Nucleus accumbens (tissue), 56 donors: ENCODE results near the gene PILRA.
A peak's percentile ranks its signal among the peaks of the same experiment; 100 is the strongest.
"Not testable (repeated sequence)": the region's sequence is repeated elsewhere in the genome, so short reads cannot be mapped to it uniquely, and the experiment has no call there.

ENCODE experiments used
- DNase-seq, 56 donors: peaks; one replicate each; lab custom pipeline; 2025; lab: John Stamatoyannopoulos, UW

PILRA gene

DNA sequence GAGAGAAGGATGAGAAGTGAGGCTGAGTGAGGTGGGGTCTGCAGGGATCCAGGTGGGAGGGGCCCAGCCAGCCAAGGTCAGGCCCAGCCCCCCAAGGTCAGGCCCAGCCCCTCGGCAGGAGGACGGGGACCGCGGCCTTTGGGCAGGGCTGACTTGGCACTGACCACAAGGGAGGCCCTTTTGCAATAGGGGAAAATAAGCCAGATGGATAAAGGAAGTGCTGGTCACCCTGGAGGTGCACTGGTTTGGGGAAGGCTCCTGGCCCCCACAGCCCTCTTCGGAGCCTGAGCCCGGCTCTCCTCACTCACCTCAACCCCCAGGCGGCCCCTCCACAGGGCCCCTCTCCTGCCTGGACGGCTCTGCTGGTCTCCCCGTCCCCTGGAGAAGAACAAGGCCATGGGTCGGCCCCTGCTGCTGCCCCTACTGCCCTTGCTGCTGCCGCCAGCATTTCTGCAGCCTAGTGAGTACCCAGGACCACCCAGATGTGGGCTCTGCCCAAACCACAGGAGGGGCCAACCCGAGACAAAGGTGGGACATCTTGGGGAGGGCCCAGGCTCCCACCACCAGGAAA lies at the start of gene PILRA:
Gene PILRA, plus strand, starts transcription at position 227 of the 571 bp plus-strand sequence. Its CDS starts 170 bp downstream, at position 397.
- DNase-seq = peak in 1 of 56 donors; percentile 30

DNA sequence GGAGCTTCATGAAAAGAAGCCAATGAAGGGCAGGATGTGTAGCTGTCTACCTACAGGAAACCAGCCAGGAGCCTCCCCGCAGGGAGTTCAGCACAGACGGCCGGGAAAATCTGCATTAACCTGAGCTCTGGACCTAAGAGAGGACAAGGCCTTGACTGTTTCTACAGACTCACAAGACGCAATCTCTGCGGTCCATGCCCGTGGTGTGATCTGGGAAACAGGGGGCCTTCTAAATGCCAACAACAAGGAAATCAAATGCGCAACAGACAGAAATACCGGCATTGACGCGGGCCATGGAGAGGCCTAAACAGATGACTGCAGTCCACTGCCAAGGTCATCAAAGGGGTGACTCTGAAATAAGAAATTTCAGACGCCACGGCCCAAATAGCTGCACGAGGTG lies 49.1 kb upstream of the PILRA start:
- not testable (repeated sequence) for DNase-seq

DNA sequence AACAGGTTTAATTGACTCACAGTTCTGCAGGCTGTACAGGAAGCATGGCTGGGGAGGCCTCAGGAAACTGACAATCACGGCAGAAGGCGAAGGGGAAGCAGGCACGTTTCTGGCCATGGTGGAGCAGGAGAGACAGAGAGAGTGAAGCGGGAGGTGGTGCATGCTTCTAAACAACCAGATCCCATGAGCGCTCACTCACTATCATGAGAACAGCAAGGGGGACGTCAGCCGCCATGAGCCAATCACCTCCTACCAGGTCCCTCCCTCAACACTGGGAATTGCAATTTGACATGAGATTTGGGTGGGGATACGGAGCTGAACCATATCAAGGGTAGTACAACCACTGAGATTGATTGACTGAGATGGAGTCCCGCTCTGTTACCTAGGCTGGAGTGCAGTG lies 47.6 kb upstream of the PILRA start:
- DNase-seq = not testable (repeated sequence)

DNA sequence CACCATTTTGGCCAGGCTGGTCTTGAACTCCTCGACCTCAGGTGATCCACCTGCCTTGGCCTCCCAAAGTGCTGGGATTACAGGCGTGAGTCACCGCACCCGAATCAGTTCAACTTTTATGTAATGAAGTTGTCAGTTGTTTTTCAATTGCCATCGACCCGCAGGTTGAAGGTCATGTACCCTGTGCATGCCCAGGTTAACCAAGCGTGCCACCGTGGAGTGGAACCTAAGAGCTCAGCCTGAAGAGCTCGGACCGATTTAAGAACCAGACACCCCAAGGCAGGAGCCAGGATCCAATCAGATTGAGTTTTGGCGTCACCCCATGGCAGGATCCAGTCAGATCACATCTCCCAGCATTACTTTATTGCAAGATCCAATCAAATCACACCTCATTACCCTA lies 46.4 kb upstream of the PILRA start:
- DNase-seq = not testable (repeated sequence)

DNA sequence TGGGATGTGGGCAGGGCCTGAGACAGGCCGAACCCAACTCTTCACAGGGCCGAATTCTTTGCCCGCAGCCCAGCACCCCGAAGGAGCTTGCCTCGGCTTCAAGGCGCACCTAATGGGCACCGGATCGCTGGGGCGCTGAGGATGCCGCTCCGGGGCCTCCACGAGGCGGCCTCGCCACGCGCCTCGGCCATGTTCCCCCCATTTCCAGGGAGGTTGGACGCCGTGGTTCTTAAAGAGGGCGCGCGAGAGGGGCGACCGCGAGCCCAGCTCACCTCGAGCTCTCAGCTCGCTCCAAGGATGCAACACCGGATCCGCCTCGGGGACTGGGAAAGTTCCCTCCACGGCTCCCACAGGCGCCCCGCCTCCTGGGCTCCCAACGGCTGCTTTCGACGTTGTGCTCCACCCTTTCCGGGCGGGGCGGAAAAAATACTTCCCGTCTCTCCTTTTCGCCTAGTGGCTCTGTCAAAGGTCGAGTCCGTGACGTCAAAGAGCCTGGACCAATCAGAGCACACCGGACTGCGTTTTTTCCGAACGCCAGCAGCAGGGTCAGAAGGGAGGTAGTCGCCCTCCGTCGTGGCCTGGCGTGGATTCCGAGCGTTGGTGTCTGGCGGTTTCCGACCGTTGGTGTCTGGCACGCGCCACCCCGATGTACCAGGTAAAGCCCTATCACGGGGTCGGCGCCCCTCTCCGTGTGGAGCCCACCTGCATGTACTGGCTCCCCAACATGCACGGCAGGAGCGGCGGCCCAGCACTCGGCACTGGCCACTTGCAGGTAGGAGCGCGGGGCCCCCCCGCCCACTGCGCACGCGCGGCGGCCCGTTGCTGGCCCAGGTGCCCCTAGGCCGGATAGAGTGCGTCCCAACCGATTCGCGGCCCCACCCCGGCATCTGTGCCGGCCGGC lies 37.5 kb upstream of the PILRA start:
- peak; percentile 54 to 98 (median 89) for DNase-seq

DNA sequence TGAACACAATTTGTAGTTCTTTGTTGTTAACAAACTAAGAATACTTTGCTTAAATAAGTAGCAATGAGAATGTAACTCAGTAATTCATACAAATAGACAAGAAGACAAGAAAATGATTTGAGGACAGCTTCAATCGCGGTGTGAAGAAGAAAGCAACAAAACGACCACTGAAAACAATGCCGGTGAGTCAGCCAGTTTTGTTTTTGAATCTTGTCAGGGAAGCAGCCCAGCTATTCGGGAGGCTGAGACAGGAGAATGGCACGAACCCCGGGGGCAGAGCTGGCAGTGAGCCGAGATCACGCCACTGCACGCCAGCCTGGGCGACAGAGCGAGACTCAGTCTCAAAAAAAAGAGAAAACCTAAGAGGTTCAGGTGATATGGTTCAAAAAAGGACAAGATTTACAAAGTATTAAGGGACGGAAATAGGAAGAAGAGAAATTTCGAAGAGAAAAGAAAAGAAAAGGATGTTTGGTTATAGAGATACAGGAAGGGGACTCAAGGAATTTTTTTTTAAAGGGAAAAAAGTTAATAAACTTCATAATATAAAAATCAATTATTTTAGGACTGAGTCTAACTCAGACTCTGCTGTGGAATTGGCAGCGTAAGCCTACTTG lies 35.1 kb upstream of the PILRA start:
- not testable (repeated sequence) for DNase-seq

DNA sequence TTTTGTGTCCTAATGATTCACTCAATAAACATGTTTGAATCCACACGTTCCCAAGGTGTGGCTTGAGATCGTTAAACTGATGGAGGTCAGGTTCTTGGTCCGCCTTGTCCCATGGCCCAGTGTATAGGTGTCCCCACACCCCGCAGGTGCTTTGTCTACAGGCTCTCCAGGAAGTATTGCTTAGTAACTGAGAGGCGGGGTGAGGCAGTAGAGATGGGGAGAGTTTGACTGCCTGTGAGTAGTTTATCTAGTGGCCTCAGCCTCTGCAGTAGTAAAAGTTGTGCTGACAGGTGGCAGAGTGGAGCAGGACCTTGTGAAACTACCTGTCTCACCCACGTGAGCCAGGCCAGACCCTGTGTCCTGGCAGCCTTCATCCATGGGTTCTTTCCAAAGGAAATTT lies 32.0 kb upstream of the PILRA start:
- not testable (repeated sequence) for DNase-seq

DNA sequence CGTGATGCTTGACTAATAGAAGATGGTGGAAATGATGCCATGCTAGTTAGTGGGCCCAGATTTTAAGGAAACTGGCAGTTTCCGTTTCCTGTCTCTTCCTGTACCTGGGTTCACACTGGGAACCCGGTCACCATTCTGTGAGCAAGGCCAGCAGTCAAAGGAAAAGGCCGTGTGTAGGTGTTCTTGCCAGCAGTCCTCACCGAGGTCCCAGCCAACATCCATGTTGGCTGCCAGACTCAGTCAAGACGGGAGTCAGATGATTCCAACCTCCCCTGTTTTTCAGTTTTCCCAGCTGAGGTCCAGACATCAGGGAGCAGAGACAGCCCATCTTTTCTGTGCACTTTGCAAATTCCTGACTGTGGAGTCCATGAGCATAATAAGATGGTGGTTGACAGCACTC lies 30.5 kb upstream of the PILRA start:
- peak in 1 of 56 donors; percentile 8 for DNase-seq

DNA sequence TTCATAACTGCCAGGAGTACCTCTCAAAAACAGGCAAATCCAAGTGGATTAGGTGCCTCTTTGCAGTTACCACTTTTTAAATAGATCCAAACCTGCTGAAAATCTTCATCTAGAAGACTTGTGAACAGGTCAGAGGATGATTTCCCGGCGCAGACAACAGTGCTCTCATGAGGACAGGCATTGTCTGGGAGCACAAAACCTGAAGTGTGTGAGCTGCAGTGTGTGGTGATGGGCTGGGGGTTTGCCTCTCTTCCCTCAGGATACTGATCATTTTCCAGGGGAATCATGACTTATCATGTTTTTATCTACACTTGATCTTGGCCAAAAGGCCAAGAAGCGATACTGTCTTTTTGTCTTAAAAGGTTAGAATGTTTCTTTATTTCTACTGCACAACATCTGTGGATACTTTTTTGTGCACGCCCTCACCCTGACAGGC lies 29.1 kb upstream of the PILRA start:
- not testable (repeated sequence) for DNase-seq

DNA sequence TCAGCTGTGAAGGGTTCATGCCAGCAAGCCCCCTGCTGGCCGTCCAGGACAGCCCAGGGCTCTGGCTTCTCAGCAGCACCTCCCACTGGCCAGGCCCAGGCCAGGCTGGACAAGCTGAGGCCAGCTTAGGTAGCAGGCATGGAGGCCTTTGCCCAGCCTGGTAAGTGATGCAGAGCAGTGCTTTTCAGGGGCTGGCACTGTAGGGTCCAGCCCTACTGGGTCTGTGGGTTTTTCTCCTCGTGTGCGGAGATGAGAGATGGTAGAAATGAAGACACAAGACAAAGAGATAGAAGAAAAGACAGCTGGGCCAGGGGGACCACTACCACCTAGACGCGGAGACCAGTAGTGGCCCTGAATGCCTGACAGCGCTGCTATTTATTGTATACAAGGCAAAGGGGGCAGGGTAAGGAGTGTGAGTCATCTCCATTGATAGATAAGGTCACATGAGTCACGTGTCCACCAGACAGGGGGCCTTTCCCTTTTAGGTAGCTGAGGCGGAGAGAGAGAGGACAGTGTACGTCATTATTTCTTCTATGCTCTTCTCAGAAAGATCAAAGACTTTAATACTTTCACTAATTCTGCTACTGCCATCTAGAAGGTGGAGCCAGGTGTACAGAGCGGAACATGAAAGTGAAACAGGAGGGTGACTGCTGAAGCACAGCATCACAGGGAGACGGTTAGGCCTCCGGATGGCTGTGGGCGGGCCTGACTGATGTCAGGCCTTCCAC lies 28.6 kb upstream of the PILRA start:
- DNase-seq = peak in 11 of 56 donors; percentile 6 to 73 (median 13)

DNA sequence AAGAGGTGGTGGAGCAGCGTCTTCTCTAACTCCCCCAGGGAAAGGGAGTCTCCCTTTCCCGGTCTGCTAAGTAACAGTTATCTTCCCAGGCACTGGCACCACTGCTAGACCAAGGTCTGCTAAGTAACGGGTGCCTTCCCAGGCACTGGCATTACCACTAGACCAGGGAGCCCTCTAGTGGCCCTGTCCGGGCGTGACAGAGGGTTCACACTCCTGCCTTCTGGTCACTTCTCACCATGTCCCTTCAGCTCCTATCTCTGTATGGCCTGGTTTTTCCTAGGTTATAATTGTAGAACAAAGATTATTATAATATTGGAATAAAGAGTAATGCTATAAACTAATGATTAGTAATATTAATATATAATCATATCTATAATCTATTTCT lies 28.0 kb upstream of the PILRA start:
- DNase-seq = peak in 49 of 56 donors; percentile 5 to 87 (median 59)

DNA sequence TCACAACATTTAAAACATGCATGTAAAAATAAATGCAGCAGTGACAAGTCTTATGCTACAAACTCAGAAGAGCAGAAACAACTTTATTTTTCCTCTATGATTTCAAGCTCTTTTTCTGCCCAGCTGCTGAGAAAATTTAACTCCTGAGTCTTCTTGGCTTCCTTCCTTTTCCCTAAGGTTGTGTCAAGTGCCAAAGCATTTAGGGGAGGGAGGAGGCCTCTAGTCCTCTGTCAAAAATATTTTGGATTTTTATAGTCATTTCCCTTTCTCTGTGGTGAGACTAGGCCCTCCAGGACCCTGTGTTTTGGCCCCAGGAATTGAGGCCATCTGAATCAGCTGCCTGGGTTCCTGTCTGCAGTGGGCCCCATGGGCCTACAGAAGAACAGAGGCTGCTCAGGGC lies 26.4 kb upstream of the PILRA start:
- no peak for DNase-seq

DNA sequence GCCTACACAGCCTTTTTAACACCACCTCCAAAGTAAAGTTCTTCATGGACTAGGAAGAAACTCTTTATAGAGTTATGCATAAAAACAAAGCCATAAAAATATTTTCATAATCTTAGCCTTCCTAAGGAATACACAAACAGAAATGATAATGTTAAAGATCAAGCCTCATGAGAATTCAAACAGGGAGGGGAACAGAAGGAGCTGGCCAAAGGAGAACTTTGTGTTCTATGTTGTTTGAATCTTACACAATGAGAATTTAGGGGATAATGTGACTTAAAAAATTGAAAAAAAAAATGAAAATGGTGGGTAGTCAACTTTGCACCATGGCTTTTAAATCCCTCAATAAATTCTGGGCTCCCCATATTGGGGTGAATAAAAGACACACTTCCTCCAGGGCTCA lies 24.5 kb upstream of the PILRA start:
- DNase-seq = no peak

DNA sequence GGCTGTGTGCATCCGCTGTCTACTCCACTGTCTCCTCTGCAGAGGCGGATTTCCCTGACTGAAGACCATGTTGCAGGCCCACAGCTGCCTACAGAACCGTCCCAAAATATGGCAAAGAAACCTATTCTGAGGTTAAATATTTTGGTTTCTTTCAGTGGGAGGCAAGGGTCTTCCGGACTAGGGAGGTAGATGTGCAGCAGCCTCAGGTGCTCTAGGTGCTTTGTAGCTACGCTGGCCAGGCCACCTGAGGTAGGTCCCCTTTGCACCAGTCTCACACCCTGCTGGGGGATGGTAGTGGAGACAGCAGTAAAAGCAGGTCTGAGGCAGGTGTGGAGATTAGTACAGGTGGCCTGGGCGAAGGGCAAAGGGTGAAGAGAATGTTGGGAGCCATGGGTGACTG lies 23.5 kb upstream of the PILRA start:
- no peak for DNase-seq

DNA sequence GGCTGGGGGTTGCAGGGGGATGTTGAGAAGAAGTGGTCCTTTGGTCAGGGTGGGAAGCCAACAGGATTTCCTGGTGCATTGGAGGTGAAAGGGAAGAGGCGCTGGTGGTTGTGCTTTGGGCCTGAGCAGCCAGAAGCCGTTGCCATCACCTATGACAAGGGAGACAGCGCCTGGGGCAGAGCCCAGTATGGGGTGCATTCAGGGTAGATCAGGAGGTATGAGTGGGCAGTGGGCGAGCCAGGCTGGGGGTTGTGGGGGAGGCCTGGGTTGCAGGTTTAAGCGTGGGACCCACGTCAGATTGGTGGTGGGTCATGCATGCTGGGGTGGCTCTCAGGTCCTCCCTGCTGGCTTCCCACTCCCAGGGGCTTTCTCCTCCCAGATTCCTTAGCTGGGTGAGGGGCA lies 21.6 kb upstream of the PILRA start:
- no peak for DNase-seq

DNA sequence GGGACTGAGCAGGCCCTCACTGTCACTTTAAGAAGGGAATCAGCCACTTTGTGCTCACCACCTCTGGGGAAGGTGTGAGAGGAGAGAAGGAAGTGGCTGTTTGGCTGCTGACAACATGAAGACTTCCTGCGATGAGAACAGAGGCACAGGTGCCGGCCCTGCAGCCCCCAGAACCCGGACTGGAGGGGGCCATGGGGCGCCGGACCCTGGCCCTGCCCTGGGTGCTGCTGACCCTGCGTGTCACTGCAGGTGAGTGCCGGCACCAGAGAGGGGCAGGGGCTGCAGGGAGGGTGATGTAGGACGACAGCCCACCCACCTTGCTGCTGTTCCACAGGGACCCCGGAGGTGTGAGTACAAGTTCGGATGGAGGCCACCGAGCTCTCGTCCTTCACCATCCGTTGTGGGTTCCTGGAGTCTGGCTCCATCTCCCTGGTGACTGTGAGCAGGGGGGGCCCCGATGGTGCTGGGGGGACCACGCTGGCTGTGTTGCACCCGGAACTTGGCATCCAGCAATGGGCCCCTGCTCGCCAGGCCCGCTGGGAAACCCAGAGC lies 21.0 kb upstream of the PILRA start:
- not testable (repeated sequence) for DNase-seq

DNA sequence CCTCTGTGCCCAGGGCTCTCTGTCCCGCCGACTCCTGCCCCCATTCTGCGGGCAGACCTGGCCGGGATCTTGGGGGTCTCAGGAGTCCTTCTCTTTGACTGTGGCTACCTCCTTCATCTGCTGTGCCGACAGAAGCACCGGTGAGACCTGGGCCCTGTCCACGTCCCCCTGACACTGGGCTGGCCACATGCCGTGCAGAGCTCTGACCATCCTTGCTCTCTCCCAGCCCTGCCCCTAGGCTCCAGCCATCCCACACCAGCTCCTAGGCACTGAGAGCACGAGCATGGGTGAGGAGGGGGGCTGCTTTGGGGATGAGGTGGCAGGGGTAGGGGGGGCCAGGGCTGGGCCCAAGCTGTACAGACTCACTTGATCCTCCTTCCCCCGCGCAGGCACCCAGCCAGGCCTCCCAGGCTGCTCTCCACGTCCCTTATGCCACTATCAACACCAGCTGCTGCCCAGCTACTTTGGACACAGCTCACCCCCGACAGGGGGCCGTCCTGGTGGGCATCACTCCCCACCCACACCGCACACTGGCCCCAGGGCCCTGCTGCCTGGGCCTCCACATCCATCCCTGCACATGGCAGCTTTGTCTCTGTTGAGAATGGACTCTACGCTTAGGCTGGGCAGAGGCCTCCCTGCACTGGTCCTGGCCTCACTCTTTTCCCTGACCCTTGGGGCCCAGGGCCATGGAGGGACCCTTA lies 20.2 kb upstream of the PILRA start:
- no peak for DNase-seq

DNA sequence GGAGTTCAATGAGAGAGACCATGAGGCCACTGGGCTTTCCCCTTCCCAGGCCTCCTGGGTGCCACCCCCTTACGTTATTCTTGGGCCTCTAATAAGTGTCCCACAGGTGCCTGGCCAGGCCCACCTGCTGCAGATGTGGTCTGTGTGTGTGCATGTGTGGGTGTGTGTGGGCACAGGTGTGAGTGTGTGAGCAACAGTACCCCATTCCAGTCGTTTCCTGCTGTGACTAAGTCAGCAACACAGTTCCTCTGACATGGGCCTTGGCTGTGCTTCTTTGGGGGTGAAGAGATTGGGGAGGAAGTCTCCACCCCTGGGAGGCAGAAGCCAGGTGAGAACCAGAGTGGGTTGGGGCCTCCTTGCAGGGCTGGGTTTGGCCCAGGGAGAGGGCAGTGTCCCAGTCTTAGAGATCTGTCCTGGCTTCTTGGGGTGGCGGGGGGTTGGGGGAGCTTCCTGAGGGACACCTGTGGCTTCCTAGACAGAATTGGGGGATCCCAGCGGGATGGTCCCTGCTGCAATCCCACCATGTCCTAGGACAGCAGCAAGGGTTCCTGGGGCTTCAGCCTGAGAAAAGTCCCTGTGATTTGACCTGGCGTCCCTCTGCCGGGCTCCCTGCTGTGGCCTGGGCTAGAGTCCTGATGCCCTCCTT lies 19.5 kb upstream of the PILRA start:
- DNase-seq = no peak

DNA sequence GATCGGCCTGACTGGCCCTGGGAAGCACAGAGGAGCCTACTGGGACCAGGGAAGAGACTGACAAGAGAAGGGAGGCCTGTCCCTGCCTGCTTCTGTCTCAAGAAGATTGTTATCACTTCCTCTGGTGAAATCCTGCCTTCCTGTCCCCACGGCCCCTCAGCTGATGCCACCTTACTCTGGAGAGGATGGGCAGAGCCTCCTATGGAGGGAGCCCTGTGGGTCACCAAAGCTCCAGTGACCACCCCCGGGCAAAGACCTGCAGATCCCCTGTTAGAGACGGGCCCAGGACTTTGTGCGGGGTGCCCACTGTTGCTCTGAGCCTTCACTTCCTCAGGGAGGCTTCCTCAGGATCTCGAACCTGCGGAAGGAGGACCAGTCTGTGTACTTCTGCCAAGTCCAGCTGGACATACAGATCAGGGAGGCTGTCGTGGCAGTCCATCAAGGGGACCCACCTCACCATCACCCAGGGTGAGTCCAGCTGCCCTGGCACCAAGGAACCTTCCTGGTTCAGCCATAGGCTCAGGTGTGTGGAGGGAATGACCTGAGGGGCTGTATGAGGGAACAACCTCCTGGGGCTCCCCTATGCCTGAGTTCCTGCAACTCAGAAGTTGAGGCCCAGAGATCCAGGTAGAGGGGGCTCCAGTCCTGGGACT lies 16.7 kb upstream of the PILRA start:
- DNase-seq = no peak
